Fibroblast of skin of abdomen (primary cell): Measurements from ENCODE around the gene RPL29.

Source experiments
- DNase-seq: peaks from one replicate; pipeline ENCODE4 v3.0.0-alpha.2; 2013

The RPL29 gene

GRCh38 chr3:51962854-51963530 is 32.7 kb downstream of the RPL29 start:
- DNase-seq, result no peak

- no peak for DNase-seq
Observed at GRCh38 chr3:51961602-51962569, 33.8 kb downstream of the RPL29 start.

- DNase-seq, result no peak
Observed at GRCh38 chr3:51961011-51961410, 34.7 kb downstream of the RPL29 start.

- DNase-seq, result no peak
Observed at GRCh38 chr3:51960386-51960785, 35.3 kb downstream of the RPL29 start.

- DNase-seq, result no peak
Observed at GRCh38 chr3:51959651-51960050, 36.0 kb downstream of the RPL29 start.

- DNase-seq, result no peak
Observed at GRCh38 chr3:51958603-51959521, 36.8 kb downstream of the RPL29 start.

GRCh38 chr3:51957520-51958205 is 38.0 kb downstream of the RPL29 start:
- no peak for DNase-seq

GRCh38 chr3:51955893-51956770 is 39.6 kb downstream of the RPL29 start:
- peak; percentile 45 for DNase-seq

GRCh38 chr3:51955175-51955892 is 40.4 kb downstream of the RPL29 start, which contains the start of gene GPR62:
GPR62 (plus strand) TSS chr3:51955381; CDS start chr3:51955653, 272 bp downstream.
- DNase-seq, result no peak

- no peak for DNase-seq
Observed at GRCh38 chr3:51954713-51955112, 41.0 kb downstream of the RPL29 start.

- no peak for DNase-seq
Observed at GRCh38 chr3:51954105-51954504, 41.6 kb downstream of the RPL29 start.

- peak; percentile 65 for DNase-seq
Observed at GRCh38 chr3:51953445-51953844, 42.2 kb downstream of the RPL29 start.

GRCh38 chr3:51950899-51951298 is 44.8 kb downstream of the RPL29 start:
- no peak for DNase-seq

- DNase-seq, result no peak
Observed at GRCh38 chr3:51949121-51949520, 46.6 kb downstream of the RPL29 start.

GRCh38 chr3:51948016-51948580 is 47.6 kb downstream of the RPL29 start:
- no peak for DNase-seq

GRCh38 chr3:51947215-51947900 is 48.3 kb downstream of the RPL29 start:
- DNase-seq, result no peak

- no peak for DNase-seq
Observed at GRCh38 chr3:51946796-51947195, 48.9 kb downstream of the RPL29 start.

GRCh38 chr3:51945926-51946705 is 49.6 kb downstream of the RPL29 start:
- DNase-seq, result no peak
